ENCODE measurements around the gene ZFP14. TPM values are rescaled to one million over a fixed set of nuclear protein-coding genes. Genes with fewer than 3 reads are reported as not detected.
"Not testable (repeated sequence)": the region's sequence is repeated elsewhere in the genome, so short reads cannot be mapped to it uniquely, and the experiment has no call there.

The ZFP14 gene
- total and polyA plus RNA-seq, 2 of the 4 experiments (the other 2 are of a cell fraction), result 0.67 to 2.0 TPM

GRCh38 chr19:36315164-36315563 lies 63.8 kb downstream of the ZFP14 start:
- H2AK9ac ChIP-seq (replicated peaks; ENCODE audit: low read depth, low read length, poor library complexity); H3K9me1 ChIP-seq (ENCODE audit: insufficient read depth, low read length); intact Hi-C loops (cut with micrococcal nuclease); H3K23ac ChIP-seq (ENCODE audit: low read depth, low read length); H3K9me3 ChIP-seq (ENCODE audit: control insufficient read depth, insufficient read depth, low read length); ATAC-seq (ENCODE audit: low read depth); in situ Hi-C loops (cut with MboI; ENCODE audit: low sequenced_read_pairs); H2AFZ ChIP-seq (replicated peaks; ENCODE audit: low read length, poor library complexity); DNase-seq; dilution Hi-C loops (cut with HindIII; ENCODE audit: low sequenced_read_pairs, unreplicated experiment); H3K4me1 ChIP-seq (ENCODE audit: control insufficient read depth, insufficient read depth, low read length); H3K56ac ChIP-seq (ENCODE audit: extremely low read depth, insufficient read depth, low read length); H4K8ac ChIP-seq (ENCODE audit: low read depth in 2 of 2, low read length in 2 of 2); H3K27ac ChIP-seq (ENCODE audit: insufficient read depth, low read length); H4K5ac ChIP-seq (ENCODE audit: low read depth, low read length); H3K79me1 ChIP-seq (ENCODE audit: low read depth in 1 of 2, low read length in 2 of 2); H3K14ac ChIP-seq (replicated peaks; ENCODE audit: low read depth, low read length); H3K18ac ChIP-seq (ENCODE audit: low read depth, low read length); POLR2A ChIA-PET (ENCODE audit: unreplicated experiment); H3K36me3 ChIP-seq (ENCODE audit: control insufficient read depth, insufficient read depth, low read length); H4K91ac ChIP-seq (ENCODE audit: insufficient read depth, low read depth, low read length); H2BK20ac ChIP-seq (ENCODE audit: low read depth, low read length); H3K4me3 ChIP-seq (ENCODE audit: insufficient read depth, low read depth, low read length); H3K4me2 ChIP-seq (ENCODE audit: low read depth, low read length); H2AK5ac ChIP-seq (ENCODE audit: low read depth, low read length); H4K20me1 ChIP-seq (ENCODE audit: insufficient read depth, low read length); H3K9ac ChIP-seq (ENCODE audit: low read depth, low read length); CTCF ChIA-PET; H2BK15ac ChIP-seq (ENCODE audit: low read depth, low read length); H2BK5ac ChIP-seq (ENCODE audit: low read depth, low read length, poor library complexity, severe bottlenecking); BruUV-seq (replicated peaks); H2BK120ac ChIP-seq (ENCODE audit: low read depth, low read length); H3K4ac ChIP-seq (ENCODE audit: low read depth, low read length); H3K27me3 ChIP-seq (ENCODE audit: control insufficient read depth, insufficient read depth, low read length): not testable (repeated sequence)
- WGBS, 2 experiments (ENCODE audit: extremely low coverage in 2 of 2, insufficient read length in 1 of 2), result no CpG with 5 or more reads among the region's 1 CpG

GRCh38 chr19:36314053-36314452 lies 64.9 kb downstream of the ZFP14 start:
- POLR2A ChIA-PET (ENCODE audit: unreplicated experiment); H3K36me3 ChIP-seq (ENCODE audit: control insufficient read depth, insufficient read depth, low read length); BruUV-seq (replicated peaks); H2AFZ ChIP-seq (replicated peaks; ENCODE audit: low read length, poor library complexity); H3K14ac ChIP-seq (replicated peaks; ENCODE audit: low read depth, low read length); in situ Hi-C loops (cut with MboI; ENCODE audit: low sequenced_read_pairs); H2BK15ac ChIP-seq (ENCODE audit: low read depth, low read length); H4K5ac ChIP-seq (ENCODE audit: low read depth, low read length); H3K9me1 ChIP-seq (ENCODE audit: insufficient read depth, low read length); H3K4me2 ChIP-seq (ENCODE audit: low read depth, low read length); H3K9ac ChIP-seq (ENCODE audit: low read depth, low read length); H3K27me3 ChIP-seq (ENCODE audit: control insufficient read depth, insufficient read depth, low read length); H2BK5ac ChIP-seq (ENCODE audit: low read depth, low read length, poor library complexity, severe bottlenecking); H3K4me1 ChIP-seq (ENCODE audit: control insufficient read depth, insufficient read depth, low read length); H3K4ac ChIP-seq (ENCODE audit: low read depth, low read length); H3K18ac ChIP-seq (ENCODE audit: low read depth, low read length); H2BK20ac ChIP-seq (ENCODE audit: low read depth, low read length); ATAC-seq (ENCODE audit: low read depth); dilution Hi-C loops (cut with HindIII; ENCODE audit: low sequenced_read_pairs, unreplicated experiment); H2AK9ac ChIP-seq (replicated peaks; ENCODE audit: low read depth, low read length, poor library complexity); intact Hi-C loops (cut with micrococcal nuclease); H2BK120ac ChIP-seq (ENCODE audit: low read depth, low read length); H3K27ac ChIP-seq (ENCODE audit: insufficient read depth, low read length); H4K91ac ChIP-seq (ENCODE audit: insufficient read depth, low read depth, low read length); H3K79me1 ChIP-seq (ENCODE audit: low read depth in 1 of 2, low read length in 2 of 2); H4K8ac ChIP-seq (ENCODE audit: low read depth in 2 of 2, low read length in 2 of 2); H3K9me3 ChIP-seq (ENCODE audit: control insufficient read depth, insufficient read depth, low read length); H3K23ac ChIP-seq (ENCODE audit: low read depth, low read length); H4K20me1 ChIP-seq (ENCODE audit: insufficient read depth, low read length); H3K4me3 ChIP-seq (ENCODE audit: insufficient read depth, low read depth, low read length); H2AK5ac ChIP-seq (ENCODE audit: low read depth, low read length); DNase-seq; CTCF ChIA-PET; H3K56ac ChIP-seq (ENCODE audit: extremely low read depth, insufficient read depth, low read length): not testable (repeated sequence)
- WGBS, 2 experiments (ENCODE audit: extremely low coverage in 2 of 2, insufficient read length in 1 of 2), result no CpG with 5 or more reads among the region's 5 CpGs

Data from IMR-90 (cell line).